Stimulated activated naive CD4-positive, alpha-beta T cell (primary cell): Measurements from ENCODE around the gene USE1.

Experiments
- DNase-seq, 6 experiments: peaks; one replicate each; lab custom pipeline; 2025; lab: John Stamatoyannopoulos, UW

USE1 gene

DNA sequence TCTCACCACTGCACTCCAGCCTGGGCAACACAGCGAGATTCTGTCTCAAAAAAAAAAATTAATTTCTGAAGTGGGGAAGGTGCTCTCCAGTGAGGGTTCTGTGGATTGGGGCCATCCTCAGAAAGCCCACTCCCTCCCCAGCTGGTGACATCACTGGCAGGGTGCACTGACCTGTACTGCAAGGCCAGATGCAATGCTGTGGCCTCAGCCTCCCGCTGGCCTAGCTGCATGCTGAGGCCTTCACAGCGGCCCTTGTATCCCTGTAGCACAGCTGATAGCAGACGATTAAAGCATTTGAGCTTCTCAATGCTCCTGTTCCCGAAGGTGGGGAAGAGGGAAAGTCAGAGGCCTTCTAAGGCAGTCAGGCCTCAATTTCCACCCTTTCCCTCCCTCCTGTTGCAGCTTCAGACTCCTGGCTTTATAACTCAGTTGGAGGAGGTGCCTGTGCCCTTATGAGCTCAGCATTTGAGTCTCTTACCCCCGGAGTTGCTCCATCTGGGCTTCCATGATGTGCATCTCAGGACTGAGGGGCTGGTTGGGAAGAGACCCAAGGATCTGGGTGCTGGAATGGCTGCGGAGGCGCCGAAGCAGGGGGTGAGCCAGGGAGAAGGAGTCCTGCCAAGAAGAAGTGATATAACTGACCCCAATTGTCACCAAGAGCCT lies 44.1 kb downstream of the USE1 start:
- DNase-seq, result no peak

GRCh38 chr19:17259934-17260333 lies 44.8 kb downstream of the USE1 start:
- DNase-seq, result no peak

- peak; percentile 73 to 91 (median 84) for DNase-seq
Measured at GRCh38 chr19:17260842-17261325, 45.7 kb downstream of the USE1 start.

DNA sequence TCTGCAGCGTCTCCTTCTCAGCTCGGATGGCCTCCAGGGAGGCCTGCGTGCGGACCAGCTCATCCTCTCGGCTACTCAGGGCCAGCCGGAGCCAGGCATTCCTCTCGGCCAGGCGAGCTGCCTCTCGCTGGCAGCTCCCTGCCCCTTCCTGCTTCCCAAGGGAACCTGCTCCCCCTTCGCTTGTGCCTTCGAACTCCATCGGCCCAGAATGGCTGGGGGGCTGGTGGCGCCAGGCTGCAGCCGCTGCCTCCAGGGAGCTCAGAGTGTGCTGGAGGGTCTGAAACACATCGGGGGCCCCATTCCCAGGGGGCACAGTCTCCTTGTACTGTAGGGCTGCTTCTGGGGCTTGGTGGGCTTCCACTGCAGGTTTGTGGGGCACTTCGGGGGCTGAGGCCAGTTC lies 47.4 kb downstream of the USE1 start:
- DNase-seq, result no peak

GRCh38 chr19:17263712-17264640 lies 48.8 kb downstream of the USE1 start:
- DNase-seq, result no peak

DNA sequence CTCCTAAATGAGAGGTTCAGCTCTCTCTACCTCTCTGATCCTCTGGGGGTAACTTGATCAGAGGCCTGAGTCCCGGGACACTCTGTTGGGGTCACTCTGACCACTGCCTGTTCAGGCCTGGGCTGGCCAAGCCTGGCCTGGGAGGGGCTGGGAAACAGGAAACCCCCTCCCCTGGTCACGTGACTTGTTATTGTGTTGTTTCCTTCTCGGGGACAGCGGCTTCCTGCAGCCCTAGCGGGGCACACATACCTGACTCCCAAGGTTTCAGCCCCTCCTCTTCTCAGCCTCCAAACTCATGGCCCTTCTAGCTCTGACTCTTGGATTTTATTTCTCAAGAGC lies 49.5 kb downstream of the USE1 start, which contains the start of gene USHBP1:
Gene USHBP1, minus strand, starts transcription at position 105 of the 339 bp plus-strand sequence. CDS start 446 bp downstream, outside the sequence.
- DNase-seq, result no peak

GRCh38 chr19:17266026-17266425 lies 50.9 kb downstream of the USE1 start:
- DNase-seq, result no peak

DNA sequence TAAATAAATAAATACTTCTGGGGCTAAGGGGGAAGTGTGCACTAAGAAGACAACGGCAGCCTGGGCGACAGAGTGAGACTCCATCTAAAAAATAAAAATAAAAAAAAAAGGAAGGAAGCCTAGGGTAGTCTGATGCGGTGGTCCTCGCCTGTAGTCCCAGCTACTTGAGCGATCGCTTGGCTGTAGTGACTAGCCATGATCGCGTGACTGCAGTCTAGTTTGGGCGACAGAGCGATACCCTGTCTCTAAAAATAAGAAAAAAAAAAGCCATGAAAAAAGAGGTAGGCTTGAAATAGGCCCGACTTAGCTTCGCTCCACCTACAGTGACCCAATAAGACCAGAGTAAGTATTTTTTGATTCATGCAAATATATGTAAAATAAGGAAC lies 51.4 kb downstream of the USE1 start:
- no peak for DNase-seq

DNA sequence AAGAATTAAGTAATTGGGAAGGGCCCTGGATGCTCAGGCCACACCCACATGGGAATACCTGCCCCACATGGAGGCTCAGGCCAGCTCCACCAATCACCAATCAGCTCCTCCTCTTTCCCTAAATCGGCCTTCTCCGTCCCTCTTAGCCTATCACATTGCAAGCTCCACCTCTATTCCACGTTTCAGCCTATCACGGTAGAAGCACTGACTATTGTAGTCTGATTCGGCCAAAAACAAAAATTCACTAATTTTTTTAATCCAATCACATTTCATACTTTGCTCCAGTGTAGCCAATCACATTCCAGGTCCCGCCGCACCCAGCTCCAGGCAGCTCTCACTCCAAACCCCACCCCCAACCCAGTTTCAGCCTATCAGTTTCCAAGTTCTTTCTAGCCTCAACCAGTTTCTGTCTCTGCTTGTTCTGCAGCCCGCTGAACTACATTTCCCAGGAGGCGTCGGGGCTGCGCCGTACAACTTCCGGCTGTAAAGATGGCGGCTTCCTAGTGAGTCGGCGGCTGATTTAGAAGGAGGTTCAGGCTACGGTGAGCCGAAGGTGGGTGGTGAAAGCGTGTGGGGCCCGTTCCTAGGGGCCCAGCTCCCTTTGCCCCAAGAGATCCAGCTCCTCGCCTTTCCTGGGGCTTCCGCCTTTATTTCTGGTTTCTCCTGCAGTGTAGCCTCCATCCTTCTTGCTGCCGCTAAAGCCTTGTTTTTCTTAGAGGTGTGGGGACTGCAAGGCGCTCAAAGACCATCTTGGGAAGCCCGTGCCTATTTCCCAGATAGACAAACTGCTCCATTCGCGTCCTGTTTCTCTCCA lies 52.0 kb downstream of the USE1 start, which contains the start of gene BABAM1:
Gene BABAM1, plus strand, starts transcription at position 469 of the 814 bp plus-strand sequence. CDS start 1,364 bp downstream, outside the sequence.
- DNase-seq, result peak; percentile 84 to 98 (median 96)

GRCh38 chr19:17268754-17269153 lies 53.6 kb downstream of the USE1 start:
- no peak for DNase-seq
